Mesendoderm (in vitro differentiated cells): Measurements from ENCODE around the gene BCL2L14.
A peak's percentile ranks its signal among the peaks of the same experiment; 100 is the strongest.

Experiments used
- DNase-seq: peaks from one replicate; pipeline ENCODE4 v3.0.0; 2013
- H2AK5ac ChIP-seq: 2 replicates; pipeline ENCODE4 v1.6.1; 2013; ENCODE audit warnings: low read length, inconsistent platforms
- H2BK120ac ChIP-seq: 2 replicates; pipeline ENCODE4 v1.6.1; 2013; ENCODE audit warnings: low read depth, mild to moderate bottlenecking, low read length, moderate library complexity, mixed read lengths
- H2BK15ac ChIP-seq: replicated peaks from 2 replicates; pipeline ENCODE4 v1.6.1; 2013; ENCODE audit warnings: low read depth, mild to moderate bottlenecking, moderate library complexity
- H2BK5ac ChIP-seq: 2 replicates; pipeline ENCODE4 v1.6.1; 2013; ENCODE audit warnings: low read length, inconsistent platforms
- H3K18ac ChIP-seq: 2 replicates; pipeline ENCODE4 v1.6.1; 2013; ENCODE audit warnings: mild to moderate bottlenecking, low read length, mixed read lengths
- H3K23ac ChIP-seq: one replicate; pipeline ENCODE4 v1.6.1; 2013; ENCODE audit warnings: low read length
- H3K27ac ChIP-seq: 2 replicates; pipeline ENCODE4 v1.5.1; 2013; ENCODE audit warnings: low read depth, mild to moderate bottlenecking, inconsistent platforms, low read length, moderate library complexity
- H3K27me3 ChIP-seq: 2 replicates; pipeline ENCODE4 v1.6.1; 2013; ENCODE audit warnings: low read length, control low read depth, mild to moderate bottlenecking, inconsistent platforms; ENCODE audit not compliant: insufficient read depth, poor library complexity
- H3K36me3 ChIP-seq: 2 replicates; pipeline ENCODE4 v1.6.1; 2013; ENCODE audit warnings: low read length, inconsistent platforms; ENCODE audit not compliant: control insufficient read depth, insufficient read depth
- H3K4ac ChIP-seq: one replicate; pipeline ENCODE4 v1.6.1; 2013; ENCODE audit warnings: low read depth, mild to moderate bottlenecking, low read length, moderate library complexity
- H3K4me1 ChIP-seq: 2 replicates; pipeline ENCODE4 v1.6.1; 2013; ENCODE audit warnings: low read depth, low read length, inconsistent platforms; ENCODE audit not compliant: control insufficient read depth
- H3K4me2 ChIP-seq: 2 replicates; pipeline ENCODE4 v1.6.1; 2013; ENCODE audit warnings: low read length
- H3K4me3 ChIP-seq: 2 replicates; pipeline ENCODE4 v1.5.1; 2013; ENCODE audit warnings: mild to moderate bottlenecking, low read length
- H3K56ac ChIP-seq: one replicate; pipeline ENCODE4 v1.6.1; 2013; ENCODE audit warnings: low read length
- H3K79me1 ChIP-seq: 2 replicates; pipeline ENCODE4 v1.6.1; 2013; ENCODE audit warnings: low read length, inconsistent platforms
- H3K79me2 ChIP-seq: 2 replicates; pipeline ENCODE4 v1.6.1; 2013; ENCODE audit warnings: mild to moderate bottlenecking, low read length; ENCODE audit not compliant: control insufficient read depth, insufficient read depth
- H3K9ac ChIP-seq: 2 replicates; pipeline ENCODE4 v1.6.1; 2013; ENCODE audit warnings: low read length, inconsistent platforms
- H4K5ac ChIP-seq: one replicate; pipeline ENCODE4 v1.6.1; 2013; ENCODE audit warnings: low read length
- H4K8ac ChIP-seq: one replicate; pipeline ENCODE4 v1.6.1; 2013; ENCODE audit warnings: low read depth, mild to moderate bottlenecking, control low read depth, low read length, moderate library complexity
- WGBS: extraction: QIAGEN DNeasy Blood & Tissue Kit; methylation state at CpG from one replicate; pipeline ENCODE4 v1.1.7; 2013; ENCODE audit warnings: low lambda C conversion rate, missing lambda C conversion rate; ENCODE audit not compliant: insufficient coverage; ENCODE audit errors: extremely low coverage; 5-methylcytosine and 5-hydroxymethylcytosine counted together

Gene BCL2L14

DNA sequence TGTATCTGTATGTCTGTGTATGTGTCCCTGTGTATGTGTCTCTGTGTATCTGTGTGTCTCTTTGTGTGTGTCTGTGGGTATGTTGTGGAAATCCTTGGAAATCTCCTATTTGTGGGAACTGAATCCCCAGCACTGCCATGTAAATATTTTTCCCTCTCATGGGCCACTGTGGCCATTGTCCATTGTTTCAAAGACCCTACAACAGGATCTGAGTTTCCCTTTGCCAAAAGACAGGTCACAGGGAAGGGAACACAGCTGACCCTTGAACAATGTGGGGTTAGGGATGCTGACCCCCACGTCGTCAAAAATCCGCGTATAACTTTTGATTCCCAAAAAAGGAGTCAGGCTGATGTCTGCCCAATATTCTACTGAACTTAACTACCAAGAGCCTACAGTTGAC, 22.5 kb upstream of the BCL2L14 start:
- no peak overlapping the region for H4K8ac ChIP-seq
- no peaks in the 10 kb centered on the region for H3K79me1 ChIP-seq
- no peak overlapping the region for H3K9ac ChIP-seq
- H3K56ac ChIP-seq, result no peak overlapping the region
- no CpG with 5 or more reads among the region's 4 CpGs for whole genome bisulfite sequencing
- no peak overlapping the region for H2BK5ac ChIP-seq
- H3K27ac ChIP-seq, result no peak overlapping the region
- H2BK120ac ChIP-seq, result no peak overlapping the region
- DNase-seq, result no peak
- no peaks in the 10 kb centered on the region for H3K36me3 ChIP-seq
- H3K27me3 ChIP-seq, result no peaks in the 10 kb centered on the region
- H3K79me2 ChIP-seq, result no peaks in the 10 kb centered on the region
- no peak overlapping the region for H2BK15ac ChIP-seq
- H3K4me1 ChIP-seq, result no peaks in the 10 kb centered on the region
- H2AK5ac ChIP-seq, result no peak overlapping the region
- no peak overlapping the region for H3K4me2 ChIP-seq
- H4K5ac ChIP-seq, result no peak overlapping the region
- H3K23ac ChIP-seq, result no peak overlapping the region
- H3K18ac ChIP-seq, result no peak overlapping the region
- no peak overlapping the region for H3K4me3 ChIP-seq
- no peak overlapping the region for H3K4ac ChIP-seq

DNA sequence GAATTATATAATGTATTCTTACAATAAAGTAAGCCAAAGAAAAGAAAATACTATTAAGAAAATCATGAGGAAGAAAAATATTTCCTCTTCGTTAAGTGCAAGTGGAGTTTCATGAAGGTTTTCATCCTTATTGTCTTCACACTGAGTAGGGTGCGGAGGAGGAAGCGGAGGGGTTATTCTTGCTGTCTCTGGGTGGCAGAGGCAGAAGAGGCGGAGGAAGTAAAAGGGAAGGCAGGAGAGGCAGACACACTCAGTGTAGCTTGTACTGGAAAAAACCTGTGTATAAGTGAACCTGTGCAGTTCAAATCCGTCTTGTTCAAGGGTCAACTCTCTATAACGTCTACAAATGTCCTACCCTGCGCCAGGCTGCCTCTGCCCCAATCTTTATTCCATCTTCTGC, 22.0 kb upstream of the BCL2L14 start:
- WGBS, result no CpG with 5 or more reads among the region's 7 CpGs
- Histone ChIP-seq H2BK5ac (no peak overlapping the region), H2AK5ac (no peak overlapping the region), H3K4ac (no peak overlapping the region), H3K4me2 (no peak overlapping the region), H3K79me2 (no peaks in the 10 kb centered on the region), H2BK120ac (no peak overlapping the region), H3K9ac (no peak overlapping the region), H4K8ac (no peak overlapping the region), H2BK15ac (no peak overlapping the region), H3K4me1 (no peaks in the 10 kb centered on the region), H3K79me1 (no peaks in the 10 kb centered on the region), H3K36me3 (no peaks in the 10 kb centered on the region), H3K56ac (no peak overlapping the region), H3K27ac (no peak overlapping the region), H3K27me3 (no peaks in the 10 kb centered on the region), H3K18ac (peak overlapping the region; percentile 34), H3K23ac (no peak overlapping the region), H4K5ac (no peak overlapping the region), H3K4me3 (no peak overlapping the region)
- no peak for DNase-seq

DNA sequence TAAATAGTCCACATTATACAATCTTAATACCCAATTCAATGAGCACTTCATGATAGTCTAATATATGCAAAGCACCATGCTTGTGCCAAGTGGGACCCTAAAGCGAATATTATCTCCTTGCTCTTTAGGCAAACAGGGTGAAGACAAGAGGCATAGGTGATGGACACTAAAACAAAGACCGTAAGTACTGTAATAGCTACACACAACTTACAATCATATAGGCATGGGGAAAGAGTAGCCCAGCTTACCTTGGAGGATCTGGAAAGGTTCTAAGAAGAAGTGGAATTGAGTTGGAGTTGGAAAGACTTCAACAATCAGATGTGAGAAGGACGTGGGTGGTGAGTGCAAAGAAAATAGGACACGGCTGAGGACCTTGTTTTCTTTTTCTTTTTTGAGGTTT, 19.1 kb upstream of the BCL2L14 start:
- Histone ChIP-seq H3K4me3 (no peak overlapping the region), H4K8ac (no peak overlapping the region), H3K36me3 (no peaks in the 10 kb centered on the region), H3K18ac (no peak overlapping the region), H3K23ac (no peak overlapping the region), H3K4ac (no peak overlapping the region), H4K5ac (no peak overlapping the region), H2BK120ac (no peak overlapping the region), H2BK15ac (no peak overlapping the region), H2AK5ac (no peak overlapping the region), H3K27ac (no peak overlapping the region), H3K79me1 (no peaks in the 10 kb centered on the region), H3K4me1 (no peaks in the 10 kb centered on the region), H3K56ac (no peak overlapping the region), H3K9ac (no peak overlapping the region), H3K27me3 (no peaks in the 10 kb centered on the region), H3K4me2 (no peak overlapping the region), H3K79me2 (no peaks in the 10 kb centered on the region), H2BK5ac (no peak overlapping the region)
- WGBS, result no CpG with 5 or more reads among the region's 4 CpGs
- no peak for DNase-seq

GRCh38 chr12:12054993-12055392, 15.7 kb upstream of the BCL2L14 start:
- H3K27me3 ChIP-seq, result no peaks in the 10 kb centered on the region
- no peak overlapping the region for H2BK5ac ChIP-seq
- no peak overlapping the region for H2BK15ac ChIP-seq
- H4K5ac ChIP-seq, result no peak overlapping the region
- no CpG with 5 or more reads among the region's 5 CpGs for WGBS
- H3K27ac ChIP-seq, result no peak overlapping the region
- no peaks in the 10 kb centered on the region for H3K4me1 ChIP-seq
- H3K4me2 ChIP-seq, result no peak overlapping the region
- H4K8ac ChIP-seq, result no peak overlapping the region
- H3K36me3 ChIP-seq, result no peaks in the 10 kb centered on the region
- H3K79me1 ChIP-seq, result no peaks in the 10 kb centered on the region
- no peak overlapping the region for H3K23ac ChIP-seq
- no peak overlapping the region for H2BK120ac ChIP-seq
- H2AK5ac ChIP-seq, result no peak overlapping the region
- H3K9ac ChIP-seq, result no peak overlapping the region
- no peaks in the 10 kb centered on the region for H3K79me2 ChIP-seq
- H3K18ac ChIP-seq, result no peak overlapping the region
- no peak for DNase-seq
- H3K4me3 ChIP-seq, result no peak overlapping the region
- H3K4ac ChIP-seq, result no peak overlapping the region
- H3K56ac ChIP-seq, result no peak overlapping the region

GRCh38 chr12:12056951-12057350, 13.8 kb upstream of the BCL2L14 start:
- H3K36me3 ChIP-seq, result no peaks in the 10 kb centered on the region
- no peak overlapping the region for H2BK120ac ChIP-seq
- H3K79me1 ChIP-seq, result no peaks in the 10 kb centered on the region
- no peaks in the 10 kb centered on the region for H3K4me1 ChIP-seq
- H2BK15ac ChIP-seq, result no peak overlapping the region
- DNase-seq, result no peak
- no peak overlapping the region for H3K4ac ChIP-seq
- no peak overlapping the region for H4K8ac ChIP-seq
- no peak overlapping the region for H3K56ac ChIP-seq
- no peak overlapping the region for H3K18ac ChIP-seq
- no peak overlapping the region for H3K4me2 ChIP-seq
- no peak overlapping the region for H2BK5ac ChIP-seq
- H3K79me2 ChIP-seq, result no peaks in the 10 kb centered on the region
- no peak overlapping the region for H2AK5ac ChIP-seq
- H3K27ac ChIP-seq, result no peak overlapping the region
- no peak overlapping the region for H4K5ac ChIP-seq
- no peak overlapping the region for H3K4me3 ChIP-seq
- no CpG with 5 or more reads among the region's 4 CpGs for WGBS
- no peak overlapping the region for H3K9ac ChIP-seq
- no peak overlapping the region for H3K23ac ChIP-seq
- no peaks in the 10 kb centered on the region for H3K27me3 ChIP-seq

DNA sequence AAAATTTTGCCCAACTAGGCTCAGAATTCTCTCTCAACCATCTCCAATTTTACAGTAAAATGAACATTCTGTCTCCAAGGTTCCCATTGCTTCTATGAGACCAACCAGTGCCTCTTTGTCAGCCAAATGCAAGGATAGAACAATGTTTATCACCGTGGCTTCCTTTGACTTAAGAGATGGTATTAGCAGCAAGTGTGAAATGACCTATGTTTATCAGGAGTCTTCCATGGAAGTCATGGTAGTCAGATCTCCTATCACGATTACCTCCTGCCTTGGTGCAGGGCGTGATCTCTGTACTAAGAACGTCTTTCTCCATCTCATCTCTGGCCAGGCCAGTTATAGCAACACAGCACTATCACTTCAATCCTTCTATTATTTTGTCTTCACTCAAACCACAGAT, 6.1 kb upstream of the BCL2L14 start:
- no peak overlapping the region for H3K23ac ChIP-seq
- peak overlapping the region; percentile 97 for H2BK120ac ChIP-seq
- H3K4ac ChIP-seq, result no peak overlapping the region
- H3K56ac ChIP-seq, result peak overlapping the region; percentile 62
- no peak overlapping the region for H2BK15ac ChIP-seq
- no peak overlapping the region for H3K4me2 ChIP-seq
- H3K27ac ChIP-seq, result no peak overlapping the region
- peak overlapping the region; percentile 74 for H2BK5ac ChIP-seq
- peak overlapping the region; percentile 71 for H2AK5ac ChIP-seq
- no peak overlapping the region for H4K5ac ChIP-seq
- no peak overlapping the region for H3K9ac ChIP-seq
- no peaks in the 10 kb centered on the region for H3K27me3 ChIP-seq
- H3K79me1 ChIP-seq, result no peaks in the 10 kb centered on the region
- H4K8ac ChIP-seq, result no peak overlapping the region
- no peaks in the 10 kb centered on the region for H3K36me3 ChIP-seq
- DNase-seq, result peak; percentile 83
- no peaks in the 10 kb centered on the region for H3K79me2 ChIP-seq
- peak overlapping the region; percentile 42 for H3K18ac ChIP-seq
- no CpG with 5 or more reads among the region's 4 CpGs for WGBS
- no peak overlapping the region for H3K4me3 ChIP-seq
- peaks cover 8% of the 10 kb centered on the region for H3K4me1 ChIP-seq
